ENCODE measurements around the gene PNP.

The PNP gene

DNA sequence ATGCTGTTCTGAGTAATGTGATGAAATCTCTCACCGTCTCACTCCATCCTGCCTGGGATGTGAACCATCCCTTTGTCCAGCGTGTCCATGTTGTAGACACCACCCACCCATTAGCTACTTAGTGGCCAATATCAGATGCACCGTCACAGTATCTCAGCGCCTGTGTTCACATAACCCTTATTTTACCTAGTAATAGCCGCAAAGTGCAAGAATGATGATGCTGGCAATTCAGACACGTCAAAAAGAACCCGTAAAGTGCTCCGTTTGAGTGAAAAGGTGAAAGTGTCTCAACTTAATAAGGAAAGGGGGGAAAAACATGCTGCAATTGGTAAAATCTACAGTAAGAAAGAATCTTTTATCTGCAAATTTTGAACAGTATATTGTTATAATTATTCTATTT, 39.2 kb downstream of the PNP start:
- TF ChIP-seq, protein P1, sequence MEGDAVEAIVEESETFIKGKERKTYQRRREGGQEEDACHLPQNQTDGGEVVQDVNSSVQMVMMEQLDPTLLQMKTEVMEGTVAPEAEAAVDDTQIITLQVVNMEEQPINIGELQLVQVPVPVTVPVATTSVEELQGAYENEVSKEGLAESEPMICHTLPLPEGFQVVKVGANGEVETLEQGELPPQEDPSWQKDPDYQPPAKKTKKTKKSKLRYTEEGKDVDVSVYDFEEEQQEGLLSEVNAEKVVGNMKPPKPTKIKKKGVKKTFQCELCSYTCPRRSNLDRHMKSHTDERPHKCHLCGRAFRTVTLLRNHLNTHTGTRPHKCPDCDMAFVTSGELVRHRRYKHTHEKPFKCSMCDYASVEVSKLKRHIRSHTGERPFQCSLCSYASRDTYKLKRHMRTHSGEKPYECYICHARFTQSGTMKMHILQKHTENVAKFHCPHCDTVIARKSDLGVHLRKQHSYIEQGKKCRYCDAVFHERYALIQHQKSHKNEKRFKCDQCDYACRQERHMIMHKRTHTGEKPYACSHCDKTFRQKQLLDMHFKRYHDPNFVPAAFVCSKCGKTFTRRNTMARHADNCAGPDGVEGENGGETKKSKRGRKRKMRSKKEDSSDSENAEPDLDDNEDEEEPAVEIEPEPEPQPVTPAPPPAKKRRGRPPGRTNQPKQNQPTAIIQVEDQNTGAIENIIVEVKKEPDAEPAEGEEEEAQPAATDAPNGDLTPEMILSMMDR (IDR thresholded peaks at IDR 0.05; ENCODE audit: low read depth, low read length), result no peak
- no peak for DNase-seq (ENCODE audit: extremely low read depth, low read depth)

DNA sequence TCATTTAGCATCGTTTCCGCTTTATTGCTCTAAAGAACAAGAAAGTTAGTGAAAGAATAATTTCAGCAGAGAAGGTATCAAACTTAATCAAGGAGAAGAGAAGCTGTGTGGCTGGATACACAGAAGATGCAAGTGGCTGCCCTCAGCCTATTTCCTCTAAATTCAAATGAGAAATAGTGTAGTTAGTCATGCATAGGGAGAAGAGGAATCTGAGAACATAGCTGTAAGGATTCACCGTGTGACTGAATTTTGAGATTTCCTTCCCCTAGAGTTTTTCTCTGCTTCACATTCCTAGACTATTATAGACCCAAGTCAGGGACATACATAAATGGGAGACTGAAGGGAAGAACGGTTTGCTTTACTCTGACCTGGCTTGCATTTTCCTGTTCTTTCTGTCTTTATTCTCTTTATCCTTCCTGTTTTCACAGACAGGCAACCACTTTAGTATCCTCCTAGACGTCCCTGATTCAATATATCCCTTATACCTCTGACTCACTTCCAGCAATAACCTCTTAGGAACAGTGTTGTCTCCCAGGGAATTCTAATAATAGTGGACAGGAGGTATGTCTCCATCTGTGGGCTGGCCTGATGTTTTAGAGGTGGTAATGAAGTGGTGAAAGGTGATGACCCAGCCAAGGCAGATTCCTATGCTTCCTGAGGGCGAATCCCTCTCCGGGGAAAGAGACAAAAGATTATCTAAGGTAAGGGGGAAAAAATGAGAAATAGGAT, 43.1 kb downstream of the PNP start:
- TF ChIP-seq, protein P1 (IDR thresholded peaks at IDR 0.05; ENCODE audit: low read depth, low read length), result no peak
- DNase-seq (ENCODE audit: extremely low read depth, low read depth), result no peak

DNA sequence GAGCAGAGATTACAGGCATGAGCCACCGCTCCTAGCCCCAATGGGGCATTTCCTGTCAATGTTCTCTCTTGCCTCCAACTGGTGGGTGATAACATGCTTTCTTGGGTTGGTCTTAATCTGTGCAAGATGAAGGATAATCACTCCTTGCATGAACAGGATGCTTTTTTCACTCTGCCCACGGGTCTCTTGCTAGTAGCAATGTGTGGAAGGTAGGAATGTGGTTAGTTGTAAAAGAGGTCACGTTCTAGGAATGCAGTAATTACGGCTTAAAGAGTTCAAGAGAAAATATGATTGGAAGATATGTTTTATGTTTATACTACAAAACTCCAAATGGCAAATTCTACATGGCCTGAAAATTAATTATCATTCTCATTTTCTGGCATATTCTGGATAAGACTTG, 46.6 kb downstream of the PNP start:
- TF ChIP-seq, protein P1 (IDR thresholded peaks at IDR 0.05; ENCODE audit: low read depth, low read length), result no peak
- no peak for DNase-seq (ENCODE audit: extremely low read depth, low read depth)

DNA sequence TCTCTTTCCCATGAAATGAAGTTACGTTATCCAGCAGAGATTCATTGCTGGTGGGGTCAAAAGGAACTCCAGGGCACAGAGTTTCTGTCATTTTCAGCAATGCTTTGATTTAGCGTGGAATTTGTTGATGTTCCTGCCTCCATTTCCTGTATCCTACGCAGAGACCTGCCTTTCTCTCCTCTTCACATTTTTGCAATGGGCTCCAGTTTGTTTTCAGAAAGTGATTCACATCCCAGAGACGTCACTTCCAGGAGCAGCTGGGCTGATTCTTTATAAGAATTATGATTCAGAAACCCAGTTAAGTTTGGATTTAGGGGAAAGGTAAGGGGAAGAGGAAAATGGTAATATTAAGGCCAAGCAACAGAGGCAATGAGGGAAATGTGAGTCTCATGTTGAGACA, 47.7 kb downstream of the PNP start:
- TF ChIP-seq, protein P1 (IDR thresholded peaks at IDR 0.05; ENCODE audit: low read depth, low read length), result no peak
- DNase-seq (ENCODE audit: extremely low read depth, low read depth), result no peak

DNA sequence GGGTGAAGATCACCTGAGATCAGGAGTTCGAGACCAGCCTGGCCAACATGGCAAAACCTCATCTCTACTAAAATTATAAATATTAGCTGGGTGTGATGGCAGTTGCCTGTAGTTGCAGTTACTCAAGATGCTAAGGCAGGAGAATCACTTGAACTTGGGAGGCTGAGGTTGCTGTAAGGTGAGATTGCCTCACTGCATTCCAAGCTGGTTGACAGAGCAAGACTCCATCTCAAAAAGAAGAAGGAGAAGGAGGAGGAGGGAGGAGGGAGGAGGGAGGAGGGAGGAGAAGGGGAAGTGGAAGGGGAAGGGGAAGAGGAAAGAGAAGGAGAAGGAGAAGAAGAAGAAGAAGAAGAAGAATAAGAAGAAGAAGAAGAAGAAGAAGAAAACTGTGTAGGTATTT, 53.1 kb downstream of the PNP start:
- TF ChIP-seq, protein P1 (IDR thresholded peaks at IDR 0.05; ENCODE audit: low read depth, low read length), result no peak
- no peak for DNase-seq (ENCODE audit: extremely low read depth, low read depth)

DNA sequence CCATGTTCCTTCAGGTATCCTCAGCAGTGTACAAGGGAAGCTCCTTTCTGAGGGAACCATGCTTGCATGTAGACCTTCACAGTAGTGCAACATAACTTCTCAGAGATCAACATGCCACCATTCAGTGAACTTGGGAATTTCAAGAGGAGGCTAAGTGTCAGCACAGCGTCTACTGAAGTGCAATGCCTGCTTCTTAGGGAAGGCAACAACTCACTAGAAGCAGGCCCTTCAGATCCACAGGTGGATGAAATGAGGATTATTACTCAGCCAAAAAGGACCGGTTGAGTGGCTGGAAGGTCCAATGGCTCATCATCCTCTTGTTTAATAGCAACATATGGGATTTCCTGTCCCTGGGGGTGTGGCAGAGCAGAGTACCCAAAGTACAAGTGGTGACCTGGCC, 54.8 kb downstream of the PNP start:
- TF ChIP-seq, protein P1 (IDR thresholded peaks at IDR 0.05; ENCODE audit: low read depth, low read length), result no peak
- no peak for DNase-seq (ENCODE audit: extremely low read depth, low read depth)
